ENCODE results near the gene TOR1AIP1. TPM values are rescaled to one million over a fixed set of nuclear protein-coding genes. Genes with fewer than 3 reads are reported as not detected.

The TOR1AIP1 gene
- total RNA-seq, 4 donors from 2014 or later, result 66.1 to 148 (median 68.8) TPM

DNA sequence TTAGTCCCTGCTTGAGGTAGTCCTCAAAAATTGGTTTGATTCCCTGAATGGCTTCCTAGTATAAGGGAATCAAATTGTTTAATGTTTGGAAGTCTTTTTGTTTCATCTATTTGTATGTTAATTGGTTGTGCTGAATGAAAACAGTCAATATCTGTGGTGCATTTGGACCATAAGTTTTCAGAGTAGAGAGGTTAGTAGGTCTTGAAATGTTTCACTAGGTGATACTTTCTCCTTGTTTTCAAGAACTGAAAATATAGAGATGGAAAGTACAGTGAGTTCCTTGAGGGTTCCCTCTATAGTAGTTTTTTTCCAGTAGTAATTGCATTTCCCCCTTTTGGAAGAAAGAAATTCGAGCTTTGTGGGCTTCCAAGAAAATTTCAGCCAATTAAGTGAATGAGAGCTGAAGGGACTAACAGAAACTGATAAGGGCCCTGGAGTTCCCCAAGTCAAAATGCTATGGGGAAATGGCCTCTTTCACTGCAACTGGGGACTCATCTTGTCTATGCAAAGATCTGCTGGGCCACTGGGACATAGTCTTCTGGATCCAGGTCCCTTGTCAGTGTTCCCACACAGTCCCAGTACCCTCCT is 53.9 kb downstream of the TOR1AIP1 start:
- no peak for DNase-seq
- Histone ChIP-seq H3K4me1 (no peaks in the 10 kb centered on the region), H3K9me3 (no peaks in the 10 kb centered on the region), H3K27ac (no peak overlapping the region), H3K4me3 (no peak overlapping the region), H3K36me3 (no peaks in the 10 kb centered on the region), H3K27me3 (no peaks in the 10 kb centered on the region)
- intact Hi-C loops (cut with DNase I; ENCODE audit: low total_unique reads), result no loop called here
- no peak for TF ChIP-seq POLR2A (IDR thresholded peaks at IDR 0.05)
- TF ChIP-seq, protein P1, sequence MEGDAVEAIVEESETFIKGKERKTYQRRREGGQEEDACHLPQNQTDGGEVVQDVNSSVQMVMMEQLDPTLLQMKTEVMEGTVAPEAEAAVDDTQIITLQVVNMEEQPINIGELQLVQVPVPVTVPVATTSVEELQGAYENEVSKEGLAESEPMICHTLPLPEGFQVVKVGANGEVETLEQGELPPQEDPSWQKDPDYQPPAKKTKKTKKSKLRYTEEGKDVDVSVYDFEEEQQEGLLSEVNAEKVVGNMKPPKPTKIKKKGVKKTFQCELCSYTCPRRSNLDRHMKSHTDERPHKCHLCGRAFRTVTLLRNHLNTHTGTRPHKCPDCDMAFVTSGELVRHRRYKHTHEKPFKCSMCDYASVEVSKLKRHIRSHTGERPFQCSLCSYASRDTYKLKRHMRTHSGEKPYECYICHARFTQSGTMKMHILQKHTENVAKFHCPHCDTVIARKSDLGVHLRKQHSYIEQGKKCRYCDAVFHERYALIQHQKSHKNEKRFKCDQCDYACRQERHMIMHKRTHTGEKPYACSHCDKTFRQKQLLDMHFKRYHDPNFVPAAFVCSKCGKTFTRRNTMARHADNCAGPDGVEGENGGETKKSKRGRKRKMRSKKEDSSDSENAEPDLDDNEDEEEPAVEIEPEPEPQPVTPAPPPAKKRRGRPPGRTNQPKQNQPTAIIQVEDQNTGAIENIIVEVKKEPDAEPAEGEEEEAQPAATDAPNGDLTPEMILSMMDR (IDR thresholded peaks at IDR 0.05 in 4 of 5, conservative IDR thresholded peaks at IDR 0.05 in 1 of 5), result no peak
- ATAC-seq, result no peak
- in situ Hi-C loops (cut with MboI; ENCODE audit: low sequenced_read_pairs in 4 of 4), result no loop called here

DNA sequence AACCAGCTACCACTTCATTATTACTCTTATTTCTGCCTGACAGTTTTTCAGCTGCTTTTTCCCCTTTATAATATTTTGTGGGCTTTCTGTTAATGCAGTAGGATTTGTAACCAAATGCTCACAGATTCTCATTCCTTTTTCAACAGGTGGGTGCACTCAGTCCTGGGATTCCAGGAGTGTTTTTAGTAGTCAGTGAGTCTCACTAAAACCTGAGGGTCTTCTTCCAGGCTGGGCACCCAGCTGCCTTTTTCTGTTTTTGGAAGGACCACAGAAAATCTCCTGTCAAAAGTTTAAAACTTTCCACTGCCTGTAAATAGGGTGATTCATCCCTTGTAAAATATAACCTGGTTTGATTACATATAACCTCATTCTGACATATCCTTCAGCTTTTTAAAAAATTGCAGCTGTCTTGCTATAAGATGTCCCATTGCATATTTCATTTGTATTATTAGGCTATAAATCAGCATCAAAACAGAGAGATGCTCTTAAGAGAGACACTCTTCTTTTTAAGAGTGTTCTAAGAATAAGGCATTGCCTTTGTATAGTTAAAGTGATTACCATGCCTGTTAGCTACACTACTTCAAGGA is 55.7 kb downstream of the TOR1AIP1 start:
- no peak overlapping the region for H3K4me3 ChIP-seq

DNA sequence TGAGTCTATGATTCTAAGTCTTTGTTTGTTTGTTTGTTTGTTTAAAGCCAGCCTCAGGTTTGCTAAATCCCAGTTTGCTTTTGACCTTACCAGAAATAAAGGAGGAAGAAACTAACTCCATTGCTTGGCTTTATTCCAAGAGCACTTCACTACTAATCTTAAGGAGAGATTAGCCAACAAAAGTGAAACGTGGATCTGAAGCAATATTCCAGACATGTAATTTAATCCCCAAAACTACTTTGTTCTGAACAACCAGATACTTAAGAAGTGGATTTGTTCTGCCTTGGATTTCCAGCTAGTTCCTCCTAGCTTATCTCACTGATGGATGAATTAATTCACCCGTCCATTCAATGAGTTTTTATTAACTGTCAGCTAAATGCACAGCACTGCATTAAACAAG is 56.7 kb downstream of the TOR1AIP1 start:
- ATAC-seq (no peak), DNase-seq (no peak)
- no peaks in the 10 kb centered on the region for H3K9me3 ChIP-seq
- TF ChIP-seq POLR2A (IDR thresholded peaks at IDR 0.05), result no peak
- TF ChIP-seq, protein P1 (IDR thresholded peaks at IDR 0.05 in 4 of 5, conservative IDR thresholded peaks at IDR 0.05 in 1 of 5), result no peak
- in situ Hi-C loops (cut with MboI; ENCODE audit: low sequenced_read_pairs in 4 of 4), result no loop called here
- intact Hi-C loops (cut with DNase I; ENCODE audit: low total_unique reads), result no loop called here
- H3K27me3 ChIP-seq, result no peaks in the 10 kb centered on the region
- H3K27ac ChIP-seq, result no peak overlapping the region
- no peaks in the 10 kb centered on the region for H3K4me1 ChIP-seq
- no peaks in the 10 kb centered on the region for H3K36me3 ChIP-seq
- no peak overlapping the region for H3K4me3 ChIP-seq

More for the DNA sequence above, 55.7 kb downstream of the TOR1AIP1 start:
- Histone ChIP-seq H3K9me3 (no peaks in the 10 kb centered on the region), H3K27ac (no peak overlapping the region), H3K4me1 (no peaks in the 10 kb centered on the region), H3K36me3 (no peaks in the 10 kb centered on the region), H3K27me3 (no peaks in the 10 kb centered on the region)
- in situ Hi-C loops (cut with MboI; ENCODE audit: low sequenced_read_pairs in 4 of 4), result no loop called here
- DNase-seq (no peak), ATAC-seq (no peak)
- intact Hi-C loops (cut with DNase I; ENCODE audit: low total_unique reads), result no loop called here
- TF ChIP-seq, protein P1 (IDR thresholded peaks at IDR 0.05 in 4 of 5, conservative IDR thresholded peaks at IDR 0.05 in 1 of 5), result no peak
- no peak for TF ChIP-seq POLR2A (IDR thresholded peaks at IDR 0.05)

DNA sequence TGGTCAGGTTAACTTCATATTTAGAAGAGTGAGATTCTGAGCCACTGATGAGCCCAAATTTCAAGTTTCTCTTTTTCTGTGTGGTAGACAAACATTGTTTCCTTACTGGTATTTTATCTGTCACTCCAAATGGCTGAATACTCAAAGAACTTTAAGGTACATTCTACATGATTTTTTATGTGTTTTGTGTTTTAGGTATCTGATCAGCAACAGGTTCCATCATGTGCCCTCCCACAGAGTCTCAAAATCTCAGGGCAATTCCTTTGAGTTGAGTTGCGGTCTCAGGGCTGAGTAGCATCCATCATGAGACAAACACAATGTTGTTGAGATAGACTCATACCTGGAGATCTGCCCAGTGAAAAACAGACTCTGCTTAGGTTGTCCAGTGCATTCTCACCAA is 57.9 kb downstream of the TOR1AIP1 start:
- intact Hi-C loops (cut with DNase I; ENCODE audit: low total_unique reads) (no loop called here), in situ Hi-C loops (cut with MboI; ENCODE audit: low sequenced_read_pairs in 4 of 4) (no loop called here)
- no peaks in the 10 kb centered on the region for H3K4me1 ChIP-seq
- no peak for DNase-seq
- H3K4me3 ChIP-seq, result no peak overlapping the region
- H3K9me3 ChIP-seq, result no peaks in the 10 kb centered on the region
- no peak for ATAC-seq
- H3K27ac ChIP-seq, result no peak overlapping the region
- no peaks in the 10 kb centered on the region for H3K36me3 ChIP-seq
- no peaks in the 10 kb centered on the region for H3K27me3 ChIP-seq
- TF ChIP-seq, protein P1 (IDR thresholded peaks at IDR 0.05 in 4 of 5, conservative IDR thresholded peaks at IDR 0.05 in 1 of 5), result no peak
- TF ChIP-seq POLR2A (IDR thresholded peaks at IDR 0.05), result no peak
